SJSA1 (cell line): ENCODE measurements around the gene EPB41. TPM values are rescaled to one million over a fixed set of nuclear protein-coding genes. Genes with fewer than 3 reads are reported as not detected.

Experiments
- DNase-seq, 2 experiments: peaks; one replicate each; pipeline ENCODE4 v3.0.0-alpha.2; 2015 to 2020; ENCODE audit warnings: low spot score in 2 of 2, low read depth in 1 of 2
- H3K27ac ChIP-seq: fragments of 250-450 bp; sonication (Bioruptor Pico); 2 replicates; pipeline ENCODE4 v1.5.1; 2020; ENCODE audit warnings: mild to moderate bottlenecking, moderate library complexity
- H3K27me3 ChIP-seq: fragments of 250-450 bp; sonication (Bioruptor Pico); replicated peaks from 2 replicates; pipeline ENCODE4 v1.5.1; 2020; ENCODE audit warnings: mild to moderate bottlenecking, moderate library complexity
- H3K36me3 ChIP-seq: fragments of 250-450 bp; sonication (Bioruptor Pico); 2 replicates; pipeline ENCODE4 v1.5.1; 2020; ENCODE audit warnings: mild to moderate bottlenecking
- H3K4me1 ChIP-seq: fragments of 250-450 bp; sonication (Bioruptor Pico); replicated peaks from 2 replicates; pipeline ENCODE4 v1.6.1; 2021; ENCODE audit warnings: mild to moderate bottlenecking
- H3K4me3 ChIP-seq: fragments of 250-450 bp; sonication (Bioruptor Pico); 2 replicates; pipeline ENCODE4 v1.5.1; 2020; ENCODE audit warnings: mild to moderate bottlenecking
- H3K9me3 ChIP-seq: fragments of 250-450 bp; sonication (Bioruptor Pico); replicated peaks from 2 replicates; pipeline ENCODE4 v1.5.1; 2020; ENCODE audit warnings: mild to moderate bottlenecking
- total RNA-seq: library from RNA; depleted of rRNA; stranded (reverse); fragments of >200 nt; shearing (Covaris generic); gene quantifications from 2 replicates; pipeline ENCODE4 v1.2.3, GENCODE V29; 2014

Gene EPB41
- total RNA-seq, 1 experiment from 2014 or later: 5.3 TPM

DNA sequence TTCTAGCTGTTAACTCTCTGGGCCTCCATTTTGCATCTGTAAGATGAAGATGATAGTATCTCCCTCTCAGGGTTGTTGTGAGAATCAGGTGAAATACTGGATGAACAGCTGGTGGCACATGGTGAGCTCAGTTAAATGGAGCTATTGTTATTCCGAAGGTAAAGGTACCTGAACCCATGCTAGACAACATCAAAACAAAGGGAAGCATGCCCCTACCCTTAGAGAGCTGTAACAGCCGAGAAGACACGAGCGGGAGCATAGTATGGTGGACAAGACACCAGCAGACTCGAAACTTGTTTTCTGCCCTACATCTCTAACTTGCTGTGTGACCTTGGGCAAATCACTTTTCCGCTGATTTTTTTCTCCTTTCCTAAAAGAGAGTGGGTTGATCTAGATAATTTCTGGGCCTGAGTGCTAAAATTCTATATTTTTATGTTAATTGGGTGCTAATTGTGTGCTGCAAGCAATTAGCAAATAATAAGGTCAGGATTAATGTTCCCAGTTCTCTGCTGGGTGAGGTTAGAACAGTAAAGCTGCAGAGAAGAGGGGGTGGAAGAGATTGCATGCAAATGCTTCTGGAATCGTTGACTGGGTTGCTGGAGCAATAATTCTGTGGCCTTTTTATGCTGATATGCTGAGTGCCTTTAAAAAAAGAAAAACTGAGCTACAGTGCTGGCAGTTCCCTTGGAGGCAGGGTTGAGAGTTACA lies 198.5 kb downstream of the EPB41 start:
- Histone ChIP-seq H3K27ac (no peak overlapping the region), H3K4me3 (no peak overlapping the region), H3K36me3 (no peaks in the 10 kb centered on the region), H3K27me3 (no peaks in the 10 kb centered on the region), H3K9me3 (no peaks in the 10 kb centered on the region), H3K4me1 (no peaks in the 10 kb centered on the region)
- DNase-seq: no peak

DNA sequence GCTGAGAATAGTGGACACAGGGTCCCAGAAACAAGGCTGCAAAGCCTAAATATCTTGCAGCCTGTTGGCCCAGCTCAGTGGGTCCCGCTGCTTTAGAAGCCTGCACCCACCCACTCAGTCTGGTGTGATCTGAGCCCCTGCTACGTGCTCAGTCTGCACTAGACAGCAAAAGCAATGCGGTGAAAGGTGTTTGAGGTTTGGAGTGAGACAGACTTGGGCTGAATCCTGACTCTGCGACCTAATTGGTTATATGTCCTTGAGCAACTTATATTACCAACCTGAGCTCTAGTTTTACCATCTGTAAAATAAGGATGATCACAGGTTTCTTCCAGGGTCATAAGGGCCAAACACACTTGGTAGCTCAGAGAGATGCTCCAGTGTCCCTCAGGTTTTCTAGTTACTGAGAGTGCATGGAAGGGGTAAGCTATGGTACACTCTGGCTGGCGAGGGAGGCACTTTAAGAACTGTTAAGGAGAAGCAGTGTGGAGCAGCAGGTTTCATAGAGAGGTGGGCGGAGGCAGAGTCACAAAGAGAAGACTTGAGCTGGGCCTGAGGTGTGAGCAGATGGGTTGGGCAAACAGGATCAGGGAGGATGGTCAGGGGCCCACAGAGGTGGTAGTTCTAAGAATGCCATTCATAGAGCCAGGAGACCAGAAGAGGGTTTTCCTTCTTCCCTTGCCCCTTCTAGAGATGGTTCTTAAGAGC lies 199.2 kb downstream of the EPB41 start:
- H3K27ac ChIP-seq: no peak overlapping the region
- H3K27me3 ChIP-seq: no peaks in the 10 kb centered on the region
- no peaks in the 10 kb centered on the region for H3K4me1 ChIP-seq
- no peaks in the 10 kb centered on the region for H3K36me3 ChIP-seq
- DNase-seq: no peak
- no peaks in the 10 kb centered on the region for H3K9me3 ChIP-seq
- no peak overlapping the region for H3K4me3 ChIP-seq

DNA sequence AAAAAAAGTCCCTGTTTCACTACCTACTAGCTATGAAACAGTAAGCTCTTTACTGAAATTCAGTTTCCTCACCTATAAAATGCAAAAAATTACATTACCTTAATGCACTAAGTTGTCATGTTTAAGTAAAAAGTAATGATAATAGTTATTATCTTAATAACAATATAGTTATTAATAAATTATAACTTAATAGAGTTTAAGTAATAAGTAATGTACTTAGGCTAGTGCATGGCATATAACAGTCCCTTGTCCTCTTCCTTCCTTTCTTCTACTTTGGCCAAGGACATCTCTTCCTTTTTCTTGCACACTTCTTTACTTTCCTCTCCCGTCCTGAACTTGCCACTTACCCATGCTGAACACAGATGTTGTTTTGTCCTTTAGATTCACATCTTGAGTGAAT lies 200.3 kb downstream of the EPB41 start:
- Histone ChIP-seq H3K27ac (no peak overlapping the region), H3K4me1 (no peaks in the 10 kb centered on the region), H3K9me3 (no peaks in the 10 kb centered on the region), H3K27me3 (no peaks in the 10 kb centered on the region), H3K4me3 (no peak overlapping the region), H3K36me3 (no peaks in the 10 kb centered on the region)
- no peak for DNase-seq

DNA sequence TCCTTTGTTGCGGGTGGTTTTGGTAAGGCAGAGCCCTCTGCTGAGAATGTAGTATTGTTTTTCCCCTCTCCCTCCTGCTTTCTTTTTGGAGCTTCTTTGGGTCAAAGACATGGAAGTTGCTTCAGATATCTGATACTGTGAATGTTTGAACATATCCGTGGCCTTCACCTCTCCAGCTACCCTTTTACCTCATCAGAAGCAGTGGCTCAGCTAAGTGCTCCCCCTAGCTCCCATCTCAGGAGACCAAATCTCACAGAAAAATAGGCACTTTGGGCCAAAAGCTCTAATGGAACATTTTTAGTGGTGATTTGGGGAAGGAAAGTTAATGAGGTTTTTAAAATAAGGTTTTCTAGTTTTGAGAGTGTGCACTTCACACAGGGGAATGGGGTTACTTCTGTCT lies 203.0 kb downstream of the EPB41 start:
- no peaks in the 10 kb centered on the region for H3K27me3 ChIP-seq
- H3K9me3 ChIP-seq: no peaks in the 10 kb centered on the region
- no peaks in the 10 kb centered on the region for H3K4me1 ChIP-seq
- no peak overlapping the region for H3K4me3 ChIP-seq
- no peak overlapping the region for H3K27ac ChIP-seq
- no peak for DNase-seq
- H3K36me3 ChIP-seq: no peaks in the 10 kb centered on the region

DNA sequence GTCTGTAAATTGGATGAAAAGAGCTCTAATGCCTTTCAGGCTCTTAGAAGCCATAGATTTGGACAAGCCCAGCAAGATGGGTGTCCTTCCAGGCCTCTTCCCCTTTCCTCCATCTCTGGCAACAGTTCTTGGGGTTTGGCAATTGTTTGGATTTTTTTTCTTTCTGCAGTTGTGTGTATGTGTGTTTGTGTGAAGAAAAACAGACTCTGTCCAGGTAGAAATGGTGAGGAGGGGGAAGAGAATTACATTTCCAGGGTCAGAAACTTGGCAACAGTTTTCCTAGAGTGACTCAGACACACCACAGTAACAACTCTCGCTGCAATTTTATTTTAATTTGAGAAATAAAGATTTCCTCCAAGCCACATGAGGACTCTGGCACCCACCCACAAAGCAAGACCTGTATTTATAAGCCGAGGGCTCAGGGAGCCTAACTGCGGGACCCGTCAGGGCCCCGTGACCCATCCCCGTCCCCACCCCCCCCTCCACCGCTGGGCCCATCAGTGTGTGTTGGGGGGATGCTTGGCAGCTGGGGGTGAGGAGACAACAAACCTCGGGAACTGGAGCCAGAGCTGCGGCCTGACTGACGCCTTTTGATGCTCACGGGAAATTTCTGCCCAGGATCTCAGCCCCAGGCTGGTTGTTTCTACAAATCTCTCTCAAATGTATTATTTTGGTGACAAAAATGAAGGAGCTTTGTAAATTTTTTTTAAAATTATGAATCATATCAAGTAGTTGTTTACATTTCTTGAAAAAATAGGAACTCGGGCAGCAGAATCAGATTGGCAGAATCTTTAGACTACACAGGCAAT lies 205.0 kb downstream of the EPB41 start:
- Histone ChIP-seq H3K4me3 (no peak overlapping the region), H3K27me3 (no peaks in the 10 kb centered on the region), H3K4me1 (peaks cover 5% of the 10 kb centered on the region), H3K36me3 (0 out of 2 replicates have a peak, but pooled peaks cover 4% of the 10 kb centered on the region), H3K27ac (no peak overlapping the region), H3K9me3 (no peaks in the 10 kb centered on the region)
- no peak for DNase-seq

DNA sequence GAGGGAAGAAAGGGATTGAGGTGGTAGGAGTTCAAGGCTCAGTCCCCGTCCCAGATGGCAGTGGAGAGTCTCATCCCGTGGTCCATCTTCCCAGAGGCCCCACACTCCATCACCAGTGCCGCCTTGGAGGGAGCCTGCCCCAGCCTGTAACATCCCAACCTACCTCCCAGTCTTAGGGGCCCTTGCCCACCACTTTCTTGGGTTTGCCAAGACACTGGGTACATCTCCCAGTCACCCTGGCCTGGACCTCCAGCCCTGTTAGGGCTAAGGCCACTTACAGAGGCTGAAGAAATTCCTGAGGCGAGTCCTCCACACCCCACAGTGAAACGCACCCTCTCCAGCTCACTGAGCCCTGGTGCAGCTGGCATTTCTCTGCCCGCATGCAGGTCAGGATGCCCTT lies 206.0 kb downstream of the EPB41 start:
- Histone ChIP-seq H3K27me3 (no peaks in the 10 kb centered on the region), H3K4me3 (no peak overlapping the region), H3K27ac (no peak overlapping the region), H3K4me1 (peaks cover 12% of the 10 kb centered on the region), H3K9me3 (no peaks in the 10 kb centered on the region), H3K36me3 (0 out of 2 replicates have a peak, but pooled peaks cover 4% of the 10 kb centered on the region)
- DNase-seq: no peak

DNA sequence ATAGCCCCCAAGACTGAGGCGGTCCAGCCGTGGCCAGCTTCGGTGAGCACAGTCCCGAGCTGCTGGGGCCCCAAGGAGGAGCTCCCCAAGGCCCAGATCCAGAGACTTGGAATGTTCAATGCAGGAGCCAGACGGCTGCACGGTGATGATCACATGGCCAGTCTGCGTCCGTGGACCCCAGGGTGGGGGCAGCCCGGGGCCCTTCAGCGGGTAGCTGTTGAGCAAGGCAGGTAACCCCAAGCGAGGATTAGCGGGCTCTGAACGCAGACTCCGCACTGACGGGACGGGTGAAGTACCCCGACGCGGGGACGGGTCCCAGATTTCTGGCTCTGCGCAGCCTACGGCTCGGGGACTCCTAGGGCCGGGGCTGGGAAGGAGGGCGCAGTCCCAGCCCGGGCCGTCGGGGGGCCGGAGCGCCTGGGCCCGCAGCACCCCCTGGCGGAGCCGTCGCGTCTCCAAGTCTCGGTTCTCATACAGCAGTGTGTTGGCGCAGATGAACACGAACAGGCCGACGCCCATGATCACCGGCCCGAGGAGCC lies 206.6 kb downstream of the EPB41 start:
- no peaks in the 10 kb centered on the region for H3K27me3 ChIP-seq
- H3K27ac ChIP-seq: no peak overlapping the region
- no peaks in the 10 kb centered on the region for H3K9me3 ChIP-seq
- no peak overlapping the region for H3K4me3 ChIP-seq
- 0 out of 2 replicates have a peak, but pooled peaks cover 4% of the 10 kb centered on the region for H3K36me3 ChIP-seq
- H3K4me1 ChIP-seq: peaks cover 15% of the 10 kb centered on the region
- DNase-seq: no peak

DNA sequence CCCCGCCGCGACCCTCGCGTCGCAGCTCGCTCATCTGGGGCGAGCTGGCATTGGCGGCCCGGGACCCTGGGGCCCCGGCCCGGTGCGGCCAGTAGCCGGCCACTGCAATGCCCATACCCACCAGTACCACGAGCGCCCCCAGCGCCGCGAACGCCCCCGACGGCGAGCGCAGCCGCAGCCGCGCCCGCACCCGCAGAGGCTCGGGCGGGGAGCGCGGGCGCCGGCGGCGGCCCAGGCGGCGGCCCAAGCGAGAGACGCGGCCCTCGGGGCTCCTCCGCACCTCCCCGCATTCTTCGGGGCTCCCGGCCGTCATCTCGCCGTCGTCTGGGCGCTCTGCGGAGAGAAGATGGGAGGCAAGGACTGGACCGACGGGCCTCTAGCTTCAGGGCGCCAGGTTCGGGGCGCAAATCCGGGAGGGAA lies 207.2 kb downstream of the EPB41 start:
- no peaks in the 10 kb centered on the region for H3K9me3 ChIP-seq
- peaks cover 15% of the 10 kb centered on the region for H3K4me1 ChIP-seq
- H3K4me3 ChIP-seq: no peak overlapping the region
- H3K36me3 ChIP-seq: 0 out of 2 replicates have a peak, but pooled peaks cover 4% of the 10 kb centered on the region
- no peaks in the 10 kb centered on the region for H3K27me3 ChIP-seq
- H3K27ac ChIP-seq: no peak overlapping the region
- no peak for DNase-seq

DNA sequence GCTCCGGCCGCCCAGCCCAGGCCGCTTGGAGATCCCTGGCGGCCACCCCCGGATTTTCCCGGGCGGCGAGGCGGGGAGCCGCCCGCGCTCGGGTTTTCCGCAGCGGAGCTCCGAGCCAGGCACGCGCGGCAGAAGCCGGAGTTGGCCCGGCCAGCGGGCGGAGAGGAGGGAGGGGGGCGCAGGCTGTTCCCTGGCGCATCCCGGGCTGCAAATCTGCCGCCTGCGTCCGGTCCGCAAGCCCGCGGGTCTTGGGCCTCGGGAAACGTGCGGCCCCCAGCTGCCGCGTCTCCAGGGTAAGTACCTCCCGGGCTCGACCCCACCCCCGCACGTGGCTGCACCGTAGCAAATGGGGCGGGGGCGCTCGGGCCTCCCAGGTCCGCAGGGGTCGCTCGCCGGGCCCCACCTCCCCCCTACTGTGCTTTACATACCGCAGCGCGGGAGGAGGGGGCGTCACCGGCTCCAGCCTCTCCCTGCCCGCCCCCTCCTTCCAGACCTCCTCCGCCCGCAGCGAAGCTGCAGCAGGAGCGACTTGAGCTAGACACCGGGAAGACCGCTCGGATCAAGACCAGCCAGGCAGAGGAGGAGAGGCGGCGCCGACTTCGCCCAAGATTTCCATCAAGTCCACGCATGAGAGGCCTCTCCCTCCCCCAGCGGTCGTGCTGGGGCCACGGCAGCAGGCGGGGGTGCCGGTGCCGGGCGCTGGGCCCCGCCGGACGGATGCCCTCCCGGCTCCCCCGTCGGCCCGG lies 207.7 kb downstream of the EPB41 start:
- Histone ChIP-seq H3K27ac (no peak overlapping the region), H3K36me3 (0 out of 2 replicates have a peak, but pooled peaks cover 4% of the 10 kb centered on the region), H3K4me1 (peaks cover 15% of the 10 kb centered on the region), H3K27me3 (no peaks in the 10 kb centered on the region), H3K9me3 (no peaks in the 10 kb centered on the region), H3K4me3 (no peak overlapping the region)
- no peak for DNase-seq

DNA sequence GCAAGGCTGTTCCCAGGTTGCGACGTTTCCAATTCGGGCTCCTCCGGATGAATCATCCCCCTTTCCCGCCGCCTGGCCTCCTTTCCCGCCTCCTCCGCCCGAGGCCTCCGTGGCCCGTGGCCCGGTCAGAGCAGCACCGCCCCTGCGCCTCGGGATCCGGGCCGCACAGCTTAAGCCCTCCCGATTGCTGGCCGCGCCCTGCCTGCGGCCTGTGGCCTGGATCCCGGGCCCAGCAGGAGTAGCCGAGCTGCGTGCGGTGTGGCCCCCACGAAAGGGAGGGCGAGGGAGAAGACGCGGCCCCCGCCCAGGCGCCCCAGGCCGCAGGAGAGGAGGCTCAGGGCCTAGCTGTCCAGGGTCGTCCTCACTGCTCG lies 208.3 kb downstream of the EPB41 start:
- H3K36me3 ChIP-seq: 0 out of 2 replicates have a peak, but pooled peaks cover 4% of the 10 kb centered on the region
- H3K9me3 ChIP-seq: no peaks in the 10 kb centered on the region
- DNase-seq: no peak
- no peak overlapping the region for H3K27ac ChIP-seq
- H3K4me1 ChIP-seq: peaks cover 15% of the 10 kb centered on the region
- H3K4me3 ChIP-seq: no peak overlapping the region
- no peaks in the 10 kb centered on the region for H3K27me3 ChIP-seq

DNA sequence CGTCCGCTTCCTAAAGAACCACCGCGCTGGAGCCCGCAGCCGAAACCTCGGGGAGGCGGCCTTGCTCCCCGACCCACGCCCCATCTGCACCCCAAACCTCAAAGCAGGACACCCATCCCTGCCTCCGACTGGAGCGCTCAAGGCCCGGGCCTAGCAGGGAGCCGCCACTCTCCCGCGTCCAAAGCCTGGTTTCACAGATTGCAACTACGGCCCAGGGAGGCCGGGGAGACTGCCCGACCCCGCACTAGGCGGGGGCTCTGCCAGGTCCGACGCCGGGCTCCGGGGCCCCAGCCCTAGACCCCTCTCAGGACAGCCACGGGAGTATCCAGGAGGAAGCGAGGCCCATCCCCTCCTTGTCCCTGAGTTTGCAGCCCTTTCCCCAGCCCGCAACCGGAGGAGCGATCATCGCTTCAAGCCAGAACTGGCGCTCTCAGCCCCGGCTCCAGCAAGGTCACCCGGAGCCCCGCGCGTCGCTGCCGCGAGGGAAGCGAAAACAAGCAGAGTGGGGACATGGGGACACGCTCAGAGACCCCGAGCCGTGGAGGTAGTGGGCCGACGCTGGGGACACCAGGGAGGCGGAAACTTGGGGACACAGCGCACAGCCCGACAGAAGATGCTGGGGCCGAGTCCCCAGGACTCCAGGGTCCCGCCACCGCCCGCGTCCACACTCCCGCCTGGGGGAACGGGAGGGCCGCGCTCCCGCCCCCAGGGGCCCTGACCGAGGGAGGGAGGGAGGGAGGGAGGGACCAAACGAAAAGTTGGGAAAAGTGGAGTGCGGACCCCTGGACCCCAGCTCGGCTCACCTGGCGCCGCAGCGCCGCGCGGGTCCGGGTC lies 208.9 kb downstream of the EPB41 start:
- H3K27ac ChIP-seq: no peak overlapping the region
- 0 out of 2 replicates have a peak, but pooled peaks cover 4% of the 10 kb centered on the region for H3K36me3 ChIP-seq
- H3K27me3 ChIP-seq: no peaks in the 10 kb centered on the region
- H3K4me1 ChIP-seq: peaks cover 15% of the 10 kb centered on the region
- H3K4me3 ChIP-seq: no peak overlapping the region
- DNase-seq: no peak
- H3K9me3 ChIP-seq: no peaks in the 10 kb centered on the region

DNA sequence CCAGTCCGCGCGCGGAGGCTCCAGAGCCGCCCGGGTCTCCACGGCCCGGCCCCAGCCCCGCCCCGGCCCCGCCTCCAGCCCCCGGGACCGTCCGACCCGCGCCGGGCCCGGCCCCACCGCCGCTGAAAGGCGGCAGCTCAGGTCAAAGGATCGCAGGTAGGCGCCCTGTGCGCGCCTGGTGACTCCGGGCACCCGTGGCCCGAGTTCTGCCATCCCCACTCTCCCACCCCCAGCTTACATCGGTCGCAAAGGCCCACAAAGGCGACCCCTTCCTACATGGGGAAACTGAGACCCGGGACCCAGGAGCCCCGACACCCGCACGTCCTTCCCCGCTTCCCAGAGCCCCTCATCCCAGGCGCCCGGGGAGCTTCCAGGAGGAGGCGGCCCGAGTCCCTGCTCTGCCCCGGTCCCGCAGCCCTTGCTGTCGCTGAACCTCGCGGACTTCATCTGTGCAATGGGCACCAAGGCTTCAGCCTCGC lies 209.6 kb downstream of the EPB41 start, which contains the start of gene TMEM200B:
TMEM200B (minus strand) TSS at position 17 of the 479 bp plus-strand sequence. CDS start 2,075 bp downstream, outside the sequence.
- H3K9me3 ChIP-seq: no peaks in the 10 kb centered on the region
- peak within 1 kb of the TSS; percentile 89 for H3K27ac ChIP-seq
- 0 out of 2 replicates have a peak, but pooled peaks cover 4% of the 10 kb centered on the region for H3K36me3 ChIP-seq
- H3K27me3 ChIP-seq: no peaks in the 10 kb centered on the region
- DNase-seq: no peak
- peak within 1 kb of the TSS; percentile 63 for H3K4me3 ChIP-seq
- H3K4me1 ChIP-seq: peaks cover 15% of the 10 kb centered on the region
